Upper lobe of right lung (tissue), 1 donor: ENCODE measurements around the gene HERC3. TPM values are rescaled to one million over a fixed set of nuclear protein-coding genes. Genes with fewer than 3 reads are reported as not detected.
A peak's percentile ranks its signal among the peaks of the same experiment; 100 is the strongest.
"Not testable (repeated sequence)": the region's sequence is repeated elsewhere in the genome, so short reads cannot be mapped to it uniquely, and the experiment has no call there.

Experiments used
- ATAC-seq: fragments of 200-7000 bp; cut with Tn5 transposase; one replicate; pipeline ENCODE4 v1.9.1; 2020; ENCODE audit warnings: mild to moderate bottlenecking, moderate library complexity
- DNase-seq: peaks from one replicate; pipeline ENCODE4 v3.0.0-alpha.2; 2020
- H3K27ac ChIP-seq: fragments of 200-600 bp; one replicate; pipeline ENCODE4 v1.8.0; 2022
- H3K27me3 ChIP-seq: fragments of 200-600 bp; one replicate; pipeline ENCODE4 v1.8.0; 2022; ENCODE audit warnings: mild to moderate bottlenecking
- H3K36me3 ChIP-seq: fragments of 200-600 bp; one replicate; pipeline ENCODE4 v1.8.0; 2022
- H3K4me1 ChIP-seq: fragments of 200-600 bp; one replicate; pipeline ENCODE4 v1.8.0; 2022
- H3K4me3 ChIP-seq: fragments of 200-600 bp; one replicate; pipeline ENCODE4 v1.8.0; 2022; ENCODE audit warnings: mild to moderate bottlenecking
- H3K9me3 ChIP-seq: fragments of 200-600 bp; one replicate; pipeline ENCODE4 v1.8.0; 2022
- CTCF ChIP-seq: fragments of 200-600 bp; IDR thresholded peaks from one replicate; pipeline ENCODE4 v1.8.0; 2022; ENCODE audit warnings: antibody characterized with exemption
- intact Hi-C: fragments of 100-400 bp; cut with DNase I; formaldehyde crosslinking; loops from one replicate; pipeline ENCODE4 v1.11.0; 2022
- total RNA-seq: library from RNA; stranded (reverse); fragmentation: NEBNext Ultra II Directional; extraction: Animal tissue kit (Norgen Biotek cat#: 25700); gene quantifications from one replicate; pipeline ENCODE4 v1.2.1, GENCODE V29; 2021
- donor health status: DM: no; HTN: yes; CAD: no; lungs with severe emphysema.

HERC3 gene
- total RNA-seq, 1 donor from 2014 or later = 50.0 TPM

GRCh38 chr4:88609387-88609786, 17.1 kb downstream of the HERC3 start:
- H3K36me3 ChIP-seq = peaks cover 30% of the 10 kb centered on the region
- H3K27ac ChIP-seq = peak overlapping the region; percentile 53
- TF ChIP-seq CTCF = no peak
- H3K4me3 ChIP-seq = no peak overlapping the region
- no peak for DNase-seq
- intact Hi-C loops = no loop called here
- no peaks in the 10 kb centered on the region for H3K9me3 ChIP-seq
- no peaks in the 10 kb centered on the region for H3K27me3 ChIP-seq
- ATAC-seq = peak; percentile 29
- peaks cover 37% of the 10 kb centered on the region for H3K4me1 ChIP-seq

GRCh38 chr4:88609794-88610193, 17.5 kb downstream of the HERC3 start:
- H3K27ac ChIP-seq = peak overlapping the region; percentile 53

GRCh38 chr4:88610771-88611170, 18.5 kb downstream of the HERC3 start:
- no peak for DNase-seq
- TF ChIP-seq CTCF = no peak
- peaks cover 30% of the 10 kb centered on the region for H3K36me3 ChIP-seq
- no peaks in the 10 kb centered on the region for H3K9me3 ChIP-seq
- H3K4me3 ChIP-seq = no peak overlapping the region
- peaks cover 37% of the 10 kb centered on the region for H3K4me1 ChIP-seq
- peak; percentile 63 for ATAC-seq
- intact Hi-C loops = no loop called here
- peak overlapping the region; percentile 26 for H3K27ac ChIP-seq
- H3K27me3 ChIP-seq = no peaks in the 10 kb centered on the region

More at GRCh38 chr4:88609794-88610193, 17.5 kb downstream of the HERC3 start:
- Histone ChIP-seq H3K4me1 (peaks cover 37% of the 10 kb centered on the region), H3K36me3 (peaks cover 30% of the 10 kb centered on the region)
- ATAC-seq, intact Hi-C loops, H3K27me3 ChIP-seq, H3K4me3 ChIP-seq, DNase-seq, H3K9me3 ChIP-seq: not testable (repeated sequence)

- H3K4me1 ChIP-seq = peaks cover 37% of the 10 kb centered on the region
- DNase-seq = no peak
Measured at GRCh38 chr4:88613417-88613875, 21.2 kb downstream of the HERC3 start.

GRCh38 chr4:88614058-88614457, 21.8 kb downstream of the HERC3 start:
- DNase-seq (no peak), ATAC-seq (no peak)
- H3K27me3 ChIP-seq = no peaks in the 10 kb centered on the region
- H3K36me3 ChIP-seq = no peaks in the 10 kb centered on the region
- no peaks in the 10 kb centered on the region for H3K9me3 ChIP-seq
- H3K27ac ChIP-seq = no peak overlapping the region
- H3K4me1 ChIP-seq = peaks cover 37% of the 10 kb centered on the region
- TF ChIP-seq CTCF = no peak
- intact Hi-C loops = no loop called here
- H3K4me3 ChIP-seq = no peak overlapping the region

More at GRCh38 chr4:88613417-88613875, 21.2 kb downstream of the HERC3 start:
- peaks cover 4% of the 10 kb centered on the region for H3K36me3 ChIP-seq
- H3K9me3 ChIP-seq = no peaks in the 10 kb centered on the region
- H3K27ac ChIP-seq = peak overlapping the region; percentile 47
- no peak for TF ChIP-seq CTCF
- intact Hi-C loops = no loop called here
- peak; percentile 66 for ATAC-seq
- no peak overlapping the region for H3K4me3 ChIP-seq
- H3K27me3 ChIP-seq = no peaks in the 10 kb centered on the region

GRCh38 chr4:88616275-88617150, 24.2 kb downstream of the HERC3 start:
- intact Hi-C loops = no loop called here
- Histone ChIP-seq H3K4me1 (peaks cover 26% of the 10 kb centered on the region), H3K36me3 (no peaks in the 10 kb centered on the region), H3K27ac (no peak overlapping the region), H3K4me3 (no peak overlapping the region), H3K27me3 (no peaks in the 10 kb centered on the region), H3K9me3 (no peaks in the 10 kb centered on the region)
- no peak for TF ChIP-seq CTCF
- ATAC-seq = no peak
- DNase-seq = no peak
